ENCODE data around the gene TMEM200C. TPM values are rescaled to one million over a fixed set of nuclear protein-coding genes. Genes with fewer than 3 reads are reported as not detected.
"Not testable (repeated sequence)": the region's sequence is repeated elsewhere in the genome, so short reads cannot be mapped to it uniquely, and the experiment has no call there.

Gene TMEM200C
- total RNA-seq, 2 experiments from 2014 or later, result not detected

DNA sequence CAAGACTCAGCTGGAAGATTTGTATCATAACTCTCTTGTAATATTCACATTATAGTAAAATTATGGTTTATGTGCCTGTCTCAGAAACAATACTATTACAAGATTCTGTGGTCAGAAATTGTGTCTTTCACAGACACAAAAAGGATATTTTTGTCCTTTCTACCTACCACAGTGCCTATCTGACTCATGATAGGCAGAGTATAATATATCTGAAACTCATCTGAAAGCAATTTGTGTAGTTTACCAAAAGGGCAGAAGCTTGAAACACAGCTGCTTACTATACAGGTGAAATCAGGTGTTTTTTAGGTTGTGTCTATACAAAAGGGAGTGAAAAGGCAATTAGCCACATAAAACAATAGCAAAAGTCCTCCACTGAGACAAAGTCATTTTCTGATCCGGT is 10.9 kb downstream of the TMEM200C start:
- Mint-ChIP-seq H3K27me3 (peaks cover 34% of the 10 kb centered on the region), H3K36me3 (ENCODE audit: low read depth) (no peaks in the 10 kb centered on the region), H3K9me3 (no peaks in the 10 kb centered on the region), H3K27ac (no peak overlapping the region), H3K4me3 (no peak overlapping the region), H3K4me1 (no peaks in the 10 kb centered on the region)
- POLR2A ChIA-PET, result no interaction called here
- CTCF ChIA-PET, result interaction anchor here (0.6 kb wide), 1 partner anchor 1120 kb away, joined by 3 read pairs; no protein-coding TSS in a partner anchor
- no peak for DNase-seq

DNA sequence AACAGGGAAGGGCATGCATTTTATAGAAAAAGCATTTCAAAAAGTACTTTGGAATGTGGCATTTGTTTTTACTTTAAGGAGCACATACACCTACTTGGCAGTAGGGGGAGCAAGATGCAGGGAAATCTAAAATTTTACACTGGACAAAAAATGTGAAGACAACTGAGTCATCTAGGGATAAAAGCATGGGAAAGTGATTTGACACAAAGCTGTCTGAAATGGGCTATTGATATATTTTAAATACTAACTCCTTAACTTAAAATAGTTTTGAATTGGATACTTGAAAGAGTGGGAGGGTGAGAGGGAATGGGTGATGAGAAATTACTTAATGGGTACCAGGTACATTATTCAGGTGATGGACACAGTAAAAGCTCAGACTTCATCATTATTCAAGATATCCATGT is 15.8 kb downstream of the TMEM200C start:
- Mint-ChIP-seq H3K36me3 (ENCODE audit: low read depth) (no peaks in the 10 kb centered on the region), H3K4me1 (no peaks in the 10 kb centered on the region), H3K4me3 (no peak overlapping the region), H3K27ac (no peak overlapping the region), H3K9me3 (no peaks in the 10 kb centered on the region), H3K27me3 (peaks cover 8% of the 10 kb centered on the region)
- POLR2A ChIA-PET, result no interaction called here
- CTCF ChIA-PET, result no interaction called here
- DNase-seq, result no peak

DNA sequence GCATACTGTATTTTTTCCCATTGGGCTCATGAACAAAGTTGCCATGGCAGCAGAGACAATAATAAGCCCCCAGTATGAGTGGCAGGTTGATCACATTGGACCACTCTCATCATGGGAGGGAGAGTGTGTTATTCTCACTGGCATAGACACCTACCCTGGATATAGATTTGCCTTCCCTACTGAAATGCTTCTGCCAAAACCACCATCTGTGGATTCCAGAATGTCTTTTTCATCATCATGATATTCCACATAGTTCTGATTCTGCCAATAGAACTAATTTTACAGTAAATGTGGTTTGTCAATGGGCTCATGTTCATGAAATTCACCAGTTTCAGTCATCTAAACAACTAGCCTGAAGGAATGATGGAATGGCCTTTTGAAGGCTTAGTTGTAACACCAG is 18.4 kb downstream of the TMEM200C start:
- Mint-ChIP-seq H3K9me3 (no peaks in the 10 kb centered on the region), H3K36me3 (ENCODE audit: low read depth) (no peaks in the 10 kb centered on the region), H3K4me3 (no peak overlapping the region), H3K4me1 (no peaks in the 10 kb centered on the region), H3K27me3 (peaks cover 1% of the 10 kb centered on the region), H3K27ac (no peak overlapping the region)
- ChIA-PET POLR2A (no interaction called here), CTCF (no interaction called here)
- DNase-seq, result no peak

DNA sequence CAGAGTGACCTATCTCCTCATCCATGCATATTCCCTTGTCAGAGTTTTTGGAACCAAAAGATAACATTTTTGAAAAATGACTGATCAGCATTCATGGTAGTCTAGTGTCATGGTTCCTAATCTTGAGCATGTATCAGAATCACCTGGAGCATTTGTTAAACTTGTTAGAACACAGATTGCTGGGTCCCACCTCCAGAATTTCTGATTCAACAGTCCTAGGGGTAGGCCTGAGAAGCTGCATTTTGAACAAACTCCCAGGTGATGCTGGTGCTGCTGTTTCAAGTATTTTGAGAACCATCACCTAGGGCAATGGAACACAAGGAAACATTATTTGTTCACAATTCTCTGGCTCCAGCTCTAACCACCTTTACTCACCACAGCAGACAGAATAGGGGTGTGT is 21.0 kb downstream of the TMEM200C start:
- no peak for DNase-seq
- H3K27me3 Mint-ChIP-seq, result no peaks in the 10 kb centered on the region
- no peaks in the 10 kb centered on the region for H3K4me1 Mint-ChIP-seq
- no peaks in the 10 kb centered on the region for H3K36me3 Mint-ChIP-seq (ENCODE audit: low read depth)
- H3K27ac Mint-ChIP-seq, result no peak overlapping the region
- ChIA-PET POLR2A (no interaction called here), CTCF (no interaction called here)
- H3K9me3 Mint-ChIP-seq, result no peaks in the 10 kb centered on the region
- no peak overlapping the region for H3K4me3 Mint-ChIP-seq

DNA sequence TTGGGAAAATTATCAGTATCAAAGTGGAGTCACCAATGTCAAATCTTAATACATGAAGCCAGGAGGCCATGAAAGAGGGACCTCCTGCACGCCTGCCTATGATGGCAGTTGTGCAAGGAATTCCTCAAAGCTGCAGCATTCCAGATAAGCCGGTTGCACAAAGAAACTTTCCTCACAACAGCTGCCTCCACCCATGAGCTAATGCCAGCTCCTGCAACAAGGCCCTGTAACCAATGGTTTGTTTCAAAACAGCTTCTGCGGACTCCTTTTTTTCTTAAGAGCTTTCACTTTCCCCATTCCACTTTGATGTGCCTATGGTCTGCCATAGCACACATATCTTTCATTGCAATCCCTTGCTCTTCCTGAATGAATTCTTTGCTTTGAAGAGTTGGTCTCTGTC is 22.4 kb downstream of the TMEM200C start:
- POLR2A ChIA-PET, result no interaction called here
- Mint-ChIP-seq H3K4me3 (no peak overlapping the region), H3K36me3 (ENCODE audit: low read depth) (no peaks in the 10 kb centered on the region)

DNA sequence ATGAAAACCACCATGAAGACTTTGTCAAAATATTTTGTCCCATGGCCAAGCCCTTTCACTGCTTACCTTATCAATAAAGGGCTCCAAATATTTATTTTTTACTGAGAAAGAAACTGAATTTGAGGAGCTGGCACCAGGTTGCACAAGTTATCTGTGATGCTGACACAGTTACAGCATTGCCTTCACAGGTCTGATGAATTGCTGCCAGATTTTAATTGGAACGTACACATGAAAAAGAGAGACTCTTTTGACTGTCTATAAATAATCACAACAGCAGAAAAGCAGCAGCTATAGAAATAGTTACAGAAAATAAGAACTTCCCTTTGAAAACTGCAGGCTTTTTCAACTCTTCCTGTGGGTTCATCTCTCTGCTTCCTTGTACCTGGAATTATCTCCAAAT is 23.9 kb downstream of the TMEM200C start:
- ChIA-PET POLR2A (no interaction called here), CTCF (no interaction called here)
- H3K4me3 Mint-ChIP-seq, result no peak overlapping the region

More for the DNA sequence above, 22.4 kb downstream of the TMEM200C start:
- Mint-ChIP-seq H3K27me3 (no peaks in the 10 kb centered on the region), H3K9me3 (no peaks in the 10 kb centered on the region), H3K4me1 (no peaks in the 10 kb centered on the region), H3K27ac (no peak overlapping the region)
- CTCF ChIA-PET, result no interaction called here
- no peak for DNase-seq

DNA sequence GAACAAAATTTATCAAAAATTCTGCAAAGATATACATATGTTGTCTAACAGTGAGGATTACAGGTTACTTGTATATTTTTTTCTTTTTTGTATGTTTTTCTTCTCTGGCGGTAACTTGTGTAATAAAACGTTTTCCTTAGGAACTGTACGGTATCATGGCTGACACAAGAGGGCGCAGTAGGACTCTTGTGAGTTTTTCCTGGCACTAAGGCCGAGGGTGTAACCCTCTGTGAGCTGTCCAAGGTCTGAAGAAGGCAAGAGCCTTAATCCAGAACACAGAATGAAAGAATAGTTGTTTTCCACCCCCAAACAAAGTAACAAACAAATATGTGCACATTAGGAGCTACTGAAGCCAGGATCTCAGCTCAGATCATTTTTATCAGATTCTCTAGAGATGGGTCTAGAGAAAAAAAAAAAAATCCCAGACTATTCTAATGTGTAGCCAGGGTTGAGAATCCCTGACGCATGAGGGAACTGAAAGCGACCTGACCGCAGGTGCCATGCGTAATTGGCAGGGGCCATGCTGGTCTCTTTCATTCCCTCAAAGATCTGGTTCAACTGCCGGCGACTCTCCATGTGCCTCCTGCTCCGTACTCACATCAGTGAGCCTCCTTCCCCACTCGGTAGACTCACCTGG is 27.0 kb downstream of the TMEM200C start:
- ChIA-PET CTCF (no interaction called here), POLR2A (no interaction called here)
- Mint-ChIP-seq H3K27me3 (no peaks in the 10 kb centered on the region), H3K4me1 (no peaks in the 10 kb centered on the region), H3K4me3 (no peak overlapping the region), H3K9me3 (no peaks in the 10 kb centered on the region), H3K27ac (no peak overlapping the region), H3K36me3 (ENCODE audit: low read depth) (no peaks in the 10 kb centered on the region)
- DNase-seq, result peak; percentile 59

More for the DNA sequence above, 23.9 kb downstream of the TMEM200C start:
- Mint-ChIP-seq H3K4me1 (no peaks in the 10 kb centered on the region), H3K36me3 (ENCODE audit: low read depth) (no peaks in the 10 kb centered on the region), H3K27ac (no peak overlapping the region), H3K9me3 (no peaks in the 10 kb centered on the region), H3K27me3 (no peaks in the 10 kb centered on the region)
- DNase-seq, result no peak

DNA sequence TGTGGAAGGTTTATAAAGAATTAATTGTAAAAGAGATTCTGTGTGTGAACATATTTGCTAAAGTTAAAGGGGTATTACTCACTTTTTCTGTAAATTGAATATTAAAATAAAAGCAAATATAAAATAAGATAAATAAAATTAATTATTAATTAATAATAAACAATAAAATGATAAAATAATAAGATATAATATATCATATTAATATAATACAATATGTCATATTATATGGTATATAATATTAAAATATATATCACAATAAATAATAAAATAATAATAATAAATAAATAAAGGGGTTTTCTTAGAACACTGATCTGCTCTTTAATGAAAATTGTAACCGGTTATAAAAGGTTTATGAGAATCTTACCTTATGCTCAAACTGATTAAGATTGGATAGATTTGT is 29.8 kb downstream of the TMEM200C start:
- H3K36me3 Mint-ChIP-seq (ENCODE audit: low read depth), result no peaks in the 10 kb centered on the region
- no peaks in the 10 kb centered on the region for H3K4me1 Mint-ChIP-seq
- ChIA-PET CTCF (no interaction called here), POLR2A (no interaction called here)
- no peak overlapping the region for H3K27ac Mint-ChIP-seq
- no peaks in the 10 kb centered on the region for H3K27me3 Mint-ChIP-seq
- H3K9me3 Mint-ChIP-seq, result peaks cover 6% of the 10 kb centered on the region
- H3K4me3 Mint-ChIP-seq, result no peak overlapping the region
- DNase-seq, result no peak

DNA sequence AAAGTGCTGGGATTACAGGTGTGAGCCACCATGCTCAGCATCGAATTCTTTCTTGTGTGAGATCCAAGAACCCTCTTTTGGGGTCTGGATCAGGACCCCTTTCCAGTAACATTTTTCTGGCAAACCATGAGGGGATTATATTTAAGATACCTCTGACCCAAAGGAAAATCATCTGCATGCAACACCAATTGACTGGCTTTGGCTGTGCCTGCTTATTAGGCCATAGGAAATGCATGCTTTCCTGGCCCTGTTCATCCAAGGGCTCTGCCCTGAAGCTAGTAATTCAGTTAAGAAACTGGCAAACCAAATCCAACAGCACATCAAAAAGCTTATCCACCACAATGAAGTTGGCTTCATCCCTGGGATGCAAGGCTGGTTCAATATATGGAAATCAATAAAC is 33.2 kb downstream of the TMEM200C start:
- H3K4me3 Mint-ChIP-seq; H3K27me3 Mint-ChIP-seq; DNase-seq; H3K27ac Mint-ChIP-seq; H3K36me3 Mint-ChIP-seq (ENCODE audit: low read depth); CTCF ChIA-PET; H3K4me1 Mint-ChIP-seq; H3K9me3 Mint-ChIP-seq; POLR2A ChIA-PET: not testable (repeated sequence)

DNA sequence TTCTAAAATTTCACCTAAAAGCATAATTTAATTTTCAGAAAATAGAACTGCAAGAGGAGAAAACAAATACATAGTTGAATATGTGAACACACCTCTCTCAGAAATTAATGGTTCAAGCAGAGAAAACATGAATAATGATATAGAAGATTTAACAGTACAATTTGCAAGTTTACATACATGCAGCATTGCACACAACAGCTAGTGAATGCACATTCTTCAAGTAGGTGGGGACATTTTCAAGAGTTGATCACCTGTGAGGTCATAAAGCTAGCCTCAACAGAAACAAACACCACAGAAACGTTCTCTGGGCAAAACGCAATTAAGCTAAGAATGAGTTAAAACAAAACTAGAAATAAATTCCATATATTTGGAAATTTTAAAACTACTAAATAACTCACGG is 38.1 kb downstream of the TMEM200C start:
- H3K27me3 Mint-ChIP-seq, result peaks cover 13% of the 10 kb centered on the region
- ChIA-PET POLR2A (no interaction called here), CTCF (no interaction called here)
- H3K4me3 Mint-ChIP-seq, result no peak overlapping the region
- H3K4me1 Mint-ChIP-seq, result no peaks in the 10 kb centered on the region
- H3K9me3 Mint-ChIP-seq, result peaks cover 3% of the 10 kb centered on the region
- no peaks in the 10 kb centered on the region for H3K36me3 Mint-ChIP-seq (ENCODE audit: low read depth)
- DNase-seq, result no peak
- no peak overlapping the region for H3K27ac Mint-ChIP-seq

DNA sequence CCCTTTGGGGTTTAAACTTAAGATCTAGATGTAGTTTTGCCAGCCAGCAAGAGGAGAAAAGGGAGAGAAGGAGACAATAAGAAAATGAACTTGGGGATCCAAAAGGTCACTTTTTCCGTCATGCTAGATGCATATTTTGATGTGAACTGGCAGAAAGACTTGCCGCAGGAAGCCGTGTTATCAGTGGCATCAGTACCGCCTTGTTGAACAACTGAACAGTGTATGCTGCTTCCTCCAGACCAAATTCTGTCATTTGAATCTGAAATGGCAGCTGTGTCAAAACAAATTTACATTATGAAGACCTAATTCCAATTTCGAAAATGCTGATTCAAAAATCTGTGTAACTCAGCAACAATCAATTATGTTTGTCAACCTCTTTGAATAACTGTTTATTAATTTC is 42.1 kb downstream of the TMEM200C start:
- Mint-ChIP-seq H3K4me3 (no peak overlapping the region), H3K9me3 (no peaks in the 10 kb centered on the region), H3K36me3 (ENCODE audit: low read depth) (no peaks in the 10 kb centered on the region), H3K4me1 (no peaks in the 10 kb centered on the region), H3K27me3 (peaks cover 14% of the 10 kb centered on the region), H3K27ac (no peak overlapping the region)
- DNase-seq, result no peak
- ChIA-PET CTCF (no interaction called here), POLR2A (no interaction called here)

DNA sequence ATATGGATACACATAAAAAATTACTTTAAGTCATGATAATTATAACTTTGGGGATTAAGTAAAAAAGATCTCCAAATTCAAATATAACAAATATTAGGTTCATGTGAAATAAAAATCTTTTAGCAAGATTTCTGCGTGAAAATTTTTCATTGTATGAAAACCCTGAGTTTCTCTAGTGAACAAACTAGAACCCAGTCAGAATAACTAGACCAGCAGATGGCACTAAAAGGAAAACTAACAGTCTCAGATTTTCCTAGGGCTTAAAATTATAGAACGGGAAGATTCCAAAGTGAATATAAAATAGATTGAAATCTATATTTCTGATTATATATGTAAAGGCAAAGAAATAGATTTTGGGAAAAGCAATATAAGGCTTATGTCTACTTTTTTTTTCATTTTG is 43.3 kb downstream of the TMEM200C start:
- no peaks in the 10 kb centered on the region for H3K36me3 Mint-ChIP-seq (ENCODE audit: low read depth)
- peaks cover 13% of the 10 kb centered on the region for H3K27me3 Mint-ChIP-seq
- ChIA-PET POLR2A (no interaction called here), CTCF (no interaction called here)
- H3K9me3 Mint-ChIP-seq, result no peaks in the 10 kb centered on the region
- no peak for DNase-seq
- H3K4me1 Mint-ChIP-seq, result no peaks in the 10 kb centered on the region
- H3K27ac Mint-ChIP-seq, result no peak overlapping the region
- H3K4me3 Mint-ChIP-seq, result no peak overlapping the region

DNA sequence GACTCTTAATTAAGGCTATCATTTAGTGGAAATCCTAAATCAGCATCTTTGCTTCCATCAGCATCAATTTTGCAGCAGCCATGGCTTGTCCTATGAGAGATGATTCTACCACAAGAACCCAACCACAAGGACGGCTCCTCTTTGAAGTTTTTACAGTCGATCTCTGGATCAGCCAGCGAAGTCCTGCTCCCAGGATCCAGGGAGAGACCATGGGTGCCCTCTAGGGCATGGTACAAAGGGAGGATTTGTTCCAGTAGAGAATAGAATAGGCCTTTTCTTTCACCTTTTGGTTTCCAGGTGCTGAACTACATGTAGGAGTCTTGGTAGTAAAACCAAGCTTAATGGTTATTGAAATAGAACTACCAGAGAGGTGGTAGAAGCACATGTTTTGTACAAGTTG is 52.7 kb downstream of the TMEM200C start:
- CTCF ChIA-PET, result no interaction called here
- POLR2A ChIA-PET, result no interaction called here
- no peak for DNase-seq
- H3K27ac Mint-ChIP-seq, result no peak overlapping the region
- no peaks in the 10 kb centered on the region for H3K9me3 Mint-ChIP-seq
- no peak overlapping the region for H3K4me3 Mint-ChIP-seq
- H3K27me3 Mint-ChIP-seq, result peaks cover 3% of the 10 kb centered on the region
- no peaks in the 10 kb centered on the region for H3K4me1 Mint-ChIP-seq
- no peaks in the 10 kb centered on the region for H3K36me3 Mint-ChIP-seq (ENCODE audit: low read depth)

DNA sequence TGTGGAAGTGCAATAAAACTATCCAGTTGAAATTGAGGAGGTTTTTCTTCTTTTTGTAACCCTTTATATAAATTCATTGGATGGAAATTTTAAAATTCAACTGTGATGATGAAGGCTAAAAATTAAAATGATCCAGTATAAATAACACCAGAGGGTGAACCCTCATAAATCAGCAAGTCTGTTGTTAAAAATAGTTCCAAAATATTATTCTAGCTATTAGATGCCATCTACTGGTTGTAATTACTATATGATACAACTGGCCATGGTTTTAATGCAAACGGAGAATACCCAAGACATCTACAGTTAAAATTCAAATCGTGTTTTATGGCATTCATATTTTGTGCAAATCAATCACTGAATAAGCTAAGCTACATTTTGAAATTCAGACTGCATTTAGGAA is 53.8 kb downstream of the TMEM200C start:
- DNase-seq, result no peak
- no peaks in the 10 kb centered on the region for H3K9me3 Mint-ChIP-seq
- no peaks in the 10 kb centered on the region for H3K4me1 Mint-ChIP-seq
- H3K36me3 Mint-ChIP-seq (ENCODE audit: low read depth), result no peaks in the 10 kb centered on the region
- H3K27me3 Mint-ChIP-seq, result peaks cover 3% of the 10 kb centered on the region
- no peak overlapping the region for H3K4me3 Mint-ChIP-seq
- CTCF ChIA-PET, result no interaction called here
- H3K27ac Mint-ChIP-seq, result no peak overlapping the region
- POLR2A ChIA-PET, result no interaction called here

Data from activated CD4-positive, alpha-beta T cell treated with anti-CD3 and anti-CD28 coated beads, Interleukin-2, amount 10 ng/mL, durations not matched to agents 7 days and 5 days (primary cell).